ENCODE measurements around the gene M1AP.

The M1AP gene

DNA sequence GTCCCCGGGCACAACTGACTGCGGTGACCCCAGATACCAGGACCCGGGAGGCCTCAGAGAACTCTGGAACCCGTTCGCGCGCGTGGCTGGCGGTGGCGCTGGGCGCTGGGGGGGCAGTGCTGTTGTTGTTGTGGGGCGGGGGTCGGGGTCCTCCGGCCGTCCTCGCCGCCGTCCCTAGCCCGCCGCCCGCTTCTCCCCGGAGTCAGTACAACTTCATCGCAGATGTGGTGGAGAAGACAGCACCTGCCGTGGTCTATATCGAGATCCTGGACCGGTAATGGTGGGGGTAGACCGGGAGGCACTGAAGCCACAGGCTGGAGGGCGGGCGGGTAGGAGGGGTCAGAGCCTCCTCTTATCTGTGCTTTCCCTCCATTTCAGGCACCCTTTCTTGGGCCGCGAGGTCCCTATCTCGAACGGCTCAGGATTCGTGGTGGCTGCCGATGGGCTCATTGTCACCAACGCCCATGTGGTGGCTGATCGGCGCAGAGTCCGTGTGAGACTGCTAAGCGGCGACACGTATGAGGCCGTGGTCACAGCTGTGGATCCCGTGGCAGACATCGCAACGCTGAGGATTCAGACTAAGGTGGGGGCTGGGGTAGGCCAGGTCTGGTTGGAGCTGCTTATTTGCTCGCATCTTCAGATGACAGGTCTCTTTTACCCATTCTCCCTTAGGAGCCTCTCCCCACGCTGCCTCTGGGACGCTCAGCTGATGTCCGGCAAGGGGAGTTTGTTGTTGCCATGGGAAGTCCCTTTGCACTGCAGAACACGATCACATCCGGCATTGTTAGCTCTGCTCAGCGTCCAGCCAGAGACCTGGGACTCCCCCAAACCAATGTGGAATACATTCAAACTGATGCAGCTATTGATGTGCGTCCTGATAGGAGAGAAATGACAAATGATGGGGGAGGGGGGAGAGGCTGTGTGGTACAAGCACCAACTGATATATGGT lies 117.6 kb downstream of the M1AP start:
- no peaks in the 10 kb centered on the region for H3K27me3 ChIP-seq (ENCODE audit: control insufficient read depth, low read length)
- H3K9me2 ChIP-seq (replicated peaks; ENCODE audit: control insufficient read depth, low read length), result no peaks in the 10 kb centered on the region
- peak overlapping the region; percentile 99 for H3K4me3 ChIP-seq (ENCODE audit: low read length)
- peaks cover 43% of the 10 kb centered on the region for H3K4me1 ChIP-seq (ENCODE audit: control insufficient read depth, low read length)
- TF ChIP-seq EZH2phosphoT487 (IDR thresholded peaks at IDR 0.05; ENCODE audit: borderline replicate concordance, low read length), result no peak
- TF ChIP-seq, protein P1, sequence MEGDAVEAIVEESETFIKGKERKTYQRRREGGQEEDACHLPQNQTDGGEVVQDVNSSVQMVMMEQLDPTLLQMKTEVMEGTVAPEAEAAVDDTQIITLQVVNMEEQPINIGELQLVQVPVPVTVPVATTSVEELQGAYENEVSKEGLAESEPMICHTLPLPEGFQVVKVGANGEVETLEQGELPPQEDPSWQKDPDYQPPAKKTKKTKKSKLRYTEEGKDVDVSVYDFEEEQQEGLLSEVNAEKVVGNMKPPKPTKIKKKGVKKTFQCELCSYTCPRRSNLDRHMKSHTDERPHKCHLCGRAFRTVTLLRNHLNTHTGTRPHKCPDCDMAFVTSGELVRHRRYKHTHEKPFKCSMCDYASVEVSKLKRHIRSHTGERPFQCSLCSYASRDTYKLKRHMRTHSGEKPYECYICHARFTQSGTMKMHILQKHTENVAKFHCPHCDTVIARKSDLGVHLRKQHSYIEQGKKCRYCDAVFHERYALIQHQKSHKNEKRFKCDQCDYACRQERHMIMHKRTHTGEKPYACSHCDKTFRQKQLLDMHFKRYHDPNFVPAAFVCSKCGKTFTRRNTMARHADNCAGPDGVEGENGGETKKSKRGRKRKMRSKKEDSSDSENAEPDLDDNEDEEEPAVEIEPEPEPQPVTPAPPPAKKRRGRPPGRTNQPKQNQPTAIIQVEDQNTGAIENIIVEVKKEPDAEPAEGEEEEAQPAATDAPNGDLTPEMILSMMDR (IDR thresholded peaks at IDR 0.05; ENCODE audit: low read depth, low read length, poor library complexity, severe bottlenecking), result no peak
- H4K20me1 ChIP-seq (ENCODE audit: control insufficient read depth, insufficient read depth, low read depth, low read length), result no peaks in the 10 kb centered on the region
- peaks cover 48% of the 10 kb centered on the region for H3K79me2 ChIP-seq (ENCODE audit: control insufficient read depth, low read length)
- H3K4me2 ChIP-seq (ENCODE audit: low read length), result peak overlapping the region; percentile 94
- peaks cover 66% of the 10 kb centered on the region for H3K36me3 ChIP-seq (ENCODE audit: control insufficient read depth, low read length)
- H3K9me3 ChIP-seq (ENCODE audit: control insufficient read depth, insufficient read depth, low read length), result no peaks in the 10 kb centered on the region
- H3K27ac ChIP-seq (ENCODE audit: low read depth, low read length), result peak overlapping the region; percentile 68
- peaks cover 11% of the 10 kb centered on the region for H3F3A ChIP-seq (ENCODE audit: control insufficient read depth, insufficient read depth)

DNA sequence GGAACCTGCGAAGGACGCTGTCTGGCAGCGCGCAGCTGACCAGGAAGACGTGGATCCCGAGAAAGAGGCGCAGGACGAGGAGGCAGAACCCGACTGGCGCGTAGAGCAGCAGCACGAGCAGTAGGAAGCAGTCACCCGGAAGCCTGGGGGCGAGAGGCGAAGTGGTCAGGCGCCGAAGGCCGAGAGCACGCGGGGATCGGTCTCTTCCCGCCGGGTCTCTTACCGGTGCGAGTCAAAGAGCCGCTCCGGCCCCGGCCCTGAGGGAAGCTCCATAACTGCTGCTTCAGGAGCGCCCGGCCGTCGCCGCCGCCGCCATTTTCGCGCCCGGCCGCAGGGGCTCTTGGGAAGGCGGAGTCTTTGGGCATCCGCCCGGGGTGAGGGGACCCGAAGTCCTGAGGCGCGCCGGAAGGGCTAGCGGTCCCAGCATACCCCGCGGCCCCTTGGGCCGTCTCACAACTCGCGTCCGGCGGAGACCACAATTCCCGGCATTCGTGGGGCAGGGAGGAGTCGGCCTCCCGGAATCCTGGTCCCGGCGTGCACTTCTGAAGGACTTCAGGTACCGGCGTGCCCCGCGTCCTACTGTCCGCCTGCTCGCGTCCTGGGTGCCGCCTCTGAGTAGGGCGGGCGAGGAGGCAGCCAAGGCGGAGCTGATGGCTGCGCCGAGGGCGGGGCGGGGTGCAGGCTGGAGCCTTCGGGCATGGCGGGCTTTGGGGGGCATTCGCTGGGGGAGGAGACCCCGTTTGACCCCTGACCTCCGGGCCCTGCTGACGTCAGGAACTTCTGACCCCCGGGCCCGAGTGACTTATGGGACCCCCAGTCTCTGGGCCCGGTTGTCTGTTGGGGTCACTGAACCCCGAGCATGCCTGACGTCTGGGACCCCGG lies 118.5 kb downstream of the M1AP start, which contains the start of the genes AUP1 and HTRA2:
AUP1 (minus strand) TSS at position 350 of the 882 bp plus-strand sequence; CDS start at position 273, 77 bp downstream.
HTRA2 (plus strand) TSS at position 577 of the 882 bp plus-strand sequence; CDS start at position 651, 74 bp downstream.
- Histone ChIP-seq H3K27ac (ENCODE audit: low read depth, low read length) (peak within 1 kb of the TSS; percentile 68), H3K27me3 (ENCODE audit: control insufficient read depth, low read length) (no peaks in the 10 kb centered on the region), H3K36me3 (ENCODE audit: control insufficient read depth, low read length) (peaks cover 72% of the 10 kb centered on the region), H3K9me3 (ENCODE audit: control insufficient read depth, insufficient read depth, low read length) (no peaks in the 10 kb centered on the region), H3K4me3 (ENCODE audit: low read length) (peak within 1 kb of the TSS; percentile 99), H3K4me2 (ENCODE audit: low read length) (peak within 1 kb of the TSS; percentile 94), H3F3A (ENCODE audit: control insufficient read depth, insufficient read depth) (peaks cover 11% of the 10 kb centered on the region), H4K20me1 (ENCODE audit: control insufficient read depth, insufficient read depth, low read depth, low read length) (no peaks in the 10 kb centered on the region), H3K9me2 (replicated peaks; ENCODE audit: control insufficient read depth, low read length) (no peaks in the 10 kb centered on the region), H3K4me1 (ENCODE audit: control insufficient read depth, low read length) (peaks cover 43% of the 10 kb centered on the region), H3K79me2 (ENCODE audit: control insufficient read depth, low read length) (peaks cover 48% of the 10 kb centered on the region)
- TF ChIP-seq, protein P1 (IDR thresholded peaks at IDR 0.05; ENCODE audit: low read depth, low read length, poor library complexity, severe bottlenecking), result no peak
- TF ChIP-seq EZH2phosphoT487 (IDR thresholded peaks at IDR 0.05; ENCODE audit: borderline replicate concordance, low read length), result no peak

DNA sequence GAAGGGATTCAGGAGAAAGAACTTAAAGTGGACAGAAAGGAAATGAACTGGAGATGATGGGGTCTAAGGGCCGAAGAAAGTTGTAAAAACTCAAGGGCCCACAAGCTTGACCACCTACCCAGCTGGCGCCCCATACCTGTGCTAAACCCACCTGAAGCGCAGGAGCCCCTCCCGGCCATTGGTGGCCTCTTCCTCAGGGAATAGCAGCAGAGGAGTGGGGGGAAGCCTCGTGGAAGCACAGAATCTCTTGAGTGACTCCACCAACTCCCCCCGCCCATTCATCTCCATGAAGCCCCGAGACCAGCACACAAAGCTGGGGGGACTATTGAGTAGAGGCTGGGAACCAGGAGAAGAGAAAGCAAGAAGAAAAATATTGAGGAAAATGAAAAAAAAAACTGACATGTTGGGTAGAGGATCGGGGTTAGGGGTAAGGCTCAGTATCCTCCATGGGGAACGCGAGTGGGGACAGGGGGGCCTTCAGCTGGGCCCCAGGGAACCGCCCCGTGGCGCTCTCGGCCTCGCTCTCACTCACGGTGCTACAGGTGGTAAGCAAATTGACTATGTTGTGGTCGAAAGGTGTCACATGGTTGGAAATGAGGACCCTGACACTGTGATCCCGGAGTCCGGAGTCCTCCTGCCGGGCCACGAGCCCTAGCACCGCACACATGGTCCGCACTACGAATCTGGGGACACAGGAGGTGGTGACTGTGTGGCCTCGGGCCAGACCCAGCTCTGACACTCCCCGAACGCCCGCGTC lies 119.4 kb downstream of the M1AP start:
- H3K4me3 ChIP-seq (ENCODE audit: low read length), result peak overlapping the region; percentile 99
- H3K27ac ChIP-seq (ENCODE audit: low read depth, low read length), result peak overlapping the region; percentile 68
- peaks cover 48% of the 10 kb centered on the region for H3K79me2 ChIP-seq (ENCODE audit: control insufficient read depth, low read length)
- peaks cover 43% of the 10 kb centered on the region for H3K4me1 ChIP-seq (ENCODE audit: control insufficient read depth, low read length)
- H3F3A ChIP-seq (ENCODE audit: control insufficient read depth, insufficient read depth), result peaks cover 11% of the 10 kb centered on the region
- no peaks in the 10 kb centered on the region for H4K20me1 ChIP-seq (ENCODE audit: control insufficient read depth, insufficient read depth, low read depth, low read length)
- no peaks in the 10 kb centered on the region for H3K27me3 ChIP-seq (ENCODE audit: control insufficient read depth, low read length)
- no peaks in the 10 kb centered on the region for H3K9me2 ChIP-seq (replicated peaks; ENCODE audit: control insufficient read depth, low read length)
- H3K9me3 ChIP-seq (ENCODE audit: control insufficient read depth, insufficient read depth, low read length), result no peaks in the 10 kb centered on the region
- peaks cover 72% of the 10 kb centered on the region for H3K36me3 ChIP-seq (ENCODE audit: control insufficient read depth, low read length)
- H3K4me2 ChIP-seq (ENCODE audit: low read length), result peak overlapping the region; percentile 94
- TF ChIP-seq, protein P1 (IDR thresholded peaks at IDR 0.05; ENCODE audit: low read depth, low read length, poor library complexity, severe bottlenecking), result peak; percentile 32
- no peak for TF ChIP-seq EZH2phosphoT487 (IDR thresholded peaks at IDR 0.05; ENCODE audit: borderline replicate concordance, low read length)
